Stimulated activated CD4-positive, alpha-beta T cell treated with anti-CD3 and anti-CD28 coated beads, Interleukin-1b, Interleukin-23, amount 100 ng/mL, for 4 hours (primary cell): ENCODE measurements around the gene NAT9.

Experiments used
- DNase-seq, 2 donors: peaks; one replicate each; pipeline ENCODE4 v3.0.0-alpha.2; 2020; ENCODE audit warnings: low read depth in 2 of 2

Gene NAT9

GRCh38 chr17:74776044-74776962, at the start of gene NAT9:
Gene NAT9 (minus strand): TSS chr17:74776345. CDS start chr17:74775698, 647 bp downstream.
- peak; percentile 99 to 100 for DNase-seq

GRCh38 chr17:74824961-74825627, 48.9 kb upstream of the NAT9 start:
- DNase-seq: no peak

GRCh38 chr17:74822939-74823367, 46.8 kb upstream of the NAT9 start:
- DNase-seq: no peak

- no peak for DNase-seq
Measured at GRCh38 chr17:74822335-74822938, 46.3 kb upstream of the NAT9 start.

GRCh38 chr17:74821655-74822334, 45.6 kb upstream of the NAT9 start:
- no peak for DNase-seq

GRCh38 chr17:74819801-74820436, 43.8 kb upstream of the NAT9 start:
- DNase-seq: no peak

- DNase-seq: no peak
Measured at GRCh38 chr17:74818291-74818938, 42.3 kb upstream of the NAT9 start.

GRCh38 chr17:74816905-74817620, 40.9 kb upstream of the NAT9 start:
- no peak for DNase-seq

GRCh38 chr17:74815550-74816370, 39.6 kb upstream of the NAT9 start:
- DNase-seq: no peak

GRCh38 chr17:74815067-74815466, 38.9 kb upstream of the NAT9 start:
- DNase-seq: no peak

GRCh38 chr17:74814453-74814852, 38.3 kb upstream of the NAT9 start:
- no peak for DNase-seq

GRCh38 chr17:74812109-74813009, 36.2 kb upstream of the NAT9 start:
- no peak for DNase-seq

- no peak for DNase-seq
Measured at GRCh38 chr17:74810699-74811485, 34.7 kb upstream of the NAT9 start.

- no peak for DNase-seq
Measured at GRCh38 chr17:74808714-74809430, 32.7 kb upstream of the NAT9 start.

GRCh38 chr17:74807925-74808324, 31.8 kb upstream of the NAT9 start:
- no peak for DNase-seq

- DNase-seq: no peak
Measured at GRCh38 chr17:74807441-74807840, 31.3 kb upstream of the NAT9 start.

- DNase-seq: no peak
Measured at GRCh38 chr17:74806334-74806733, 30.2 kb upstream of the NAT9 start.
